A549 treated with AZD2906 at 1 μM for 4 hours (cell line): Measurements from ENCODE around the gene MIPOL1. TPM values are rescaled to one million over a fixed set of nuclear protein-coding genes. Genes with fewer than 3 reads are reported as not detected.

ENCODE experiments used
- total RNA-seq: library from RNA; stranded (reverse); fragments of 200-300 nt; extraction: Qiagen RNA extraction; gene quantifications from 5 replicates; pipeline ENCODE4 v1.2.3, GENCODE V29; 2022

The MIPOL1 gene, protein sequence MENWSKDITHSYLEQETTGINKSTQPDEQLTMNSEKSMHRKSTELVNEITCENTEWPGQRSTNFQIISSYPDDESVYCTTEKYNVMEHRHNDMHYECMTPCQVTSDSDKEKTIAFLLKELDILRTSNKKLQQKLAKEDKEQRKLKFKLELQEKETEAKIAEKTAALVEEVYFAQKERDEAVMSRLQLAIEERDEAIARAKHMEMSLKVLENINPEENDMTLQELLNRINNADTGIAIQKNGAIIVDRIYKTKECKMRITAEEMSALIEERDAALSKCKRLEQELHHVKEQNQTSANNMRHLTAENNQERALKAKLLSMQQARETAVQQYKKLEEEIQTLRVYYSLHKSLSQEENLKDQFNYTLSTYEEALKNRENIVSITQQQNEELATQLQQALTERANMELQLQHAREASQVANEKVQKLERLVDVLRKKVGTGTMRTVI
- total RNA-seq, result 1.6 to 2.9 TPM (median 2.2 TPM) in 5 replicates

GRCh38 chr14:37197421-37198272 is at the start of gene MIPOL1:
Gene MIPOL1 (plus strand): TSS chr14:37197937. CDS start chr14:37247889, 49,952 bp downstream.

DNA sequence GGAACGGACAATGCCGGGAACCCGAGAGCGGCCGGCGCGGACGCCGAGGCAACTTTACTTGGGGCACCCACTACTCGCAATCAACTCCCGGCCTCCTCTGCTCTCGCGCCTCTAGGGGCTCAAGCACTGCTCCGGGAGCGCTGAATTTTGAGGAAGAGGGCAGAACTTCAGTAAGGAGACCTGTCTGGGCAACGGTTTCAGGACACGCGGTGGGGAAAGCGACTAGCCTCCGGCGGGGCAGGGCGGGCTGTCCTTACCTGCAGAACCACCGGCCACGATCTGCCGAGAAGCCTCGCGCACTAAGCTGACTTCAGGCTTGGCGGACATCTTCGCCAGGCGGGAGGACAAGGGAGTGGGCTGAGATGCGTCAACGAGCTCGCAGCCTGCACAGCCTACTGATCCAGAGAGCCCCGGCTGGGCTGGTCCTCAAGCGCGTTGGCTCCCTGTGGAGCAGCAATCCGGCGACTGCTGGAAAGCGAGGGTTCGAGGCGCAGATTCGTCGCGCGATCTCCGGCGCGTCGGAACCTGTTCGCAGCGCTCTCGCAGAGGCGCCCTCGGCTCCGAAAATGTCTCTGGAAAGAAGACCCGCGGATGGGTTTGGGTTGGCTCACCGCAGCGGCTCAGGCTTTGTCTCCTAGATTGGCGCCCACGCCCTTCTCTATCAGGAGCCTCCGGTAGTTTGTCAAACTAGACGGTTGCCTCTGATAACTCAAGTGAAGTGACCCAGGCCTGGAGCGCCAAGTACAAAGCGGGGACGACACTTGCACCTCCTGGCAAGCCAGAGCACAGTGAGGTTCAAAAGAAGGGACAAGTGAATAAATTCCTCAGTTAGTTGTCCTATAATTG is 25.5 kb upstream of the MIPOL1 start, which contains the start of gene SLC25A21:
Gene SLC25A21, minus strand, starts transcription at position 583 of the 846 bp plus-strand sequence.

DNA sequence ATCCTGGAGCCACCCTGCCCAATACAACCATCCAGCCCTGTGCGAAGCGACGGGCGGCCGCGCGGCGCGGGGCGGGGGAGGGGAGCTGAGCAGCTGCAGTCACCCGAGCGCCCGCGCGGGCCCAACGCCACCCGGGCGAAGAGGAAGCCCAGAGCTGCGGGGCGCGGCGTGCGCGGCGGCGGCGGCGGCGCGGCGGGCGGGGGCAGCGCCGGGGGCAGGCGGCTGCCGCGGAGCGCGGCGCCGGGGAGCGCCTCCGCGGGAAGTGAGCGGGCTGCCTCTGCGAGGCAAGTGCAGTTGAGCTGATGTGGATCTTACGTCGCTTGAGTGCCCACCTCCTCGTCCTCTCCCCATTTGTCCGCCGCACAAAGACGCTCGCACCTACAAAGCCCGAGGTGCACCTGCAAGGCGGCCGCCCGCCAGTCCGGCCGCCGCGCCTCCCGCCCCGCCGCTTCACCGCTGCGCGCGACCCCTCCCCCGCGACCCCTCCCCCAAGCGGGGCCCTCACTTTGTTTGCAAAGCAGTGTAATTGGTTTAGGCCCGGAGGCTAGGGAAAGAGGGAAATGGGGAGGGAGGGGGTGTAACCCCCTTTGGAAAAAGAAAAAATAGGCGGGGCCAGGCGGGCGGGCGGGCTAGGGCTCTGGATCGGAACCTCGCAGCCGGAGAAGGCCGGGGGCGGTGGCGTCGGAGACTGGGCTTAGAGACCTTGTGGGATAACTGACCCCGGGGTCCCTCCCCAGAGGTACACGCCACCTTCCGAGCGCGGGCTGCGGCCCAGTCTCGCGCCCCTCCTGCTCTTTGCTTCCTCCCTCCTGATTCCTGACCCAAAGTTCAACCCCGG is 397.5 kb downstream of the MIPOL1 start, which contains the start of the genes FOXA1 and TTC6:
Gene FOXA1, minus strand, starts transcription at position 279 of the 838 bp plus-strand sequence. Its CDS starts 277 bp downstream, at position 2.
Gene TTC6, plus strand, starts transcription at position 659 of the 838 bp plus-strand sequence. CDS start 26,436 bp downstream, outside the sequence.

Other genes starting within 250 kb of the MIPOL1 start
- gene SLC25A21, start 25.3 kb upstream of the MIPOL1 start, total RNA-seq, result 0.68 to 1.2 TPM (median 0.87 TPM) in 5 replicates